ENCODE measurements around the gene NELFB.
"Not testable (repeated sequence)": the region's sequence is repeated elsewhere in the genome, so short reads cannot be mapped to it uniquely, and the experiment has no call there.

NELFB gene

DNA sequence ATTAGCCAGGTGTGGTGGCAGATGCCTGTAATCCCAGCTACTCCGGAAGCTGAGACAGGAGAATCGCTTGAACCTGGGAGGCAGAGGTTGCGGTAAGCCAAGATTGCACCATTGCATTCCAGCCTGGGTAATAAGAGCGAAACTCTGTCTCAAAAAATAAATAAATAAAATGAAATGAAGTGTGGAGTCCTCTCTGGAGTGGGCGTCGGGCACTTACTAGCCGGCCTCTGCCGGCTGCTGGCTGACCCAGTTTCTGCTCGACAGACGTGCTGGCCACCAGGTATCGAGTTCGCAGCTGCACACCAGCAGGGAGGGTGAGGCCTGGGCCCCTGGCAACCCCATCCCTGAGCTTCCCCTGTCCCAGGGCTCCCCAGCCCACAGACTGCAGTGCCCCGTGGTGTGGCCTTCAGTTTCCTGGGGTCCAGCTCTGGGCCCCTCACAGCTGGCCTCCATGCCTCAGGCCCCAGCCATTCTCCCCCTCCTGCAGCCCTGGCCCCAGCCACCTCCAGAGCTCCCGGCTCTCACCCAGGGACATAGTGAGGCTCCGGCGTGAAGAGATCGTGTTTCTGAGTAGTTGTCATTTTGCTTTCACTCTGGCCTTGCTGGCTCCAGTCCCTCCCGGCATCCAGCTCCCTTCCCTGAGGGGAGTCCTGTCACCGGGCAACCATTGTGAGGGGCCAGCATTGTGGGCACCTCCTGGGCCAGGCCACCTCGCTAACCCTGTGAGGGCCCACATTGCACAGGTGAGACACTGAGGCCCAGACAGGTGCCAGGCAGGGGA lies 7.8 kb upstream of the NELFB start:
- no peak for DNase-seq (ENCODE audit: low read depth)

DNA sequence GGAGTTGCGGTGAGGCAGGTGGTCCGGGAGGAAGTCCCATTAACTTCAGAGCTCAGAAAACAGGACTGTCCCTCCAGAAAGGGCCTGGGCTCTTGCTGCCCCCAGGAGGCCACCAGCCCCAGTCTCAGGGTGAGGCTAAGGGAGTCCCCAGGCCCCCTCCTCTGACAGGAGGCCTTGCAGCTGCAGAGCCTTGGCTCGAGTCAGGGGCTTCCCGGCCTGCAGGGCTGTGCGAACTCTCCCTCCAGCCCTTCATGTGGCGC lies 7.3 kb upstream of the NELFB start:
- no peak for DNase-seq (ENCODE audit: low read depth)

DNA sequence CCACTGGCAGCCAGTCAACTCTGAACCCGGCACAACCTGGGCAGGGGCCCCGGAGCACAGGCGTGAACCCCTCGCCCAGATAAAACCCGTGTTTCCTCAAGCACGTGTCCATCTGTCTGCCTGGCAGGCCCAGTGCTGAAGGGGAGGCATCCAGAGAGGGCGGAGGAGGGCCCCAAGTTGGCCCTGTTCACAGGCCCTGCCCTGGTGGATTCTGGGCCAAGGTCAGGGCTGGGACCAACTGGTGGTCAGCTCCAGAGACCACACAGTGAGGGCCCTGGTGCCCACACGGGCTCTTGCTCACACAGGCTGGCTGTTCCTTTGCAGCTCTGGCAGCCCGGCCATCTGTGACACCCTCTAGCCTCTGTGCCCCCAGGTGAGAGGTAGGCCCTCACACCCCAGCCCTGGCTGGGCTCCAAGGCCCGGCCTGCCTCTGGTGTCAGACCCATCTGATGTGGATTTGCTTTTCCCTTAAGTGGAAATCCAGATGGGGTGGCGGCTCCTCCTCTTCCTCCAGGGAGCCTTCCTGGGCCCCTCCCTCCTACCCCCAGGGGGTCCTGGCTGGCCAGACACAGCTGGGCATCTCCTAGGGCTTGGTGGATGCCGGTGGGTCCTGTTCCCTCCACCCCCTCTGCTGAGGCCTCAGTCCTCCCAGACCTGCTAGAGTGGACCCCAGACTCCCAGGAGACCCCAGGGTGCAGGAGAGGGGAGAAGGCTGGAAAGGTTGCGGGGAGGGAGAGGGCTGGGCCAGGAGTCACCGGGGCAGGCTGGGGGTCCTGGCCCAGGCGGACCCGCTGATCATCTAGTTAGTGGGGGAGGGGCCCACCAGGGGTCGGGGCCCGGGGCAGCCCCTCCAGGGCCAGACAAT lies 4.6 kb upstream of the NELFB start:
- no peak for DNase-seq (ENCODE audit: low read depth)

DNA sequence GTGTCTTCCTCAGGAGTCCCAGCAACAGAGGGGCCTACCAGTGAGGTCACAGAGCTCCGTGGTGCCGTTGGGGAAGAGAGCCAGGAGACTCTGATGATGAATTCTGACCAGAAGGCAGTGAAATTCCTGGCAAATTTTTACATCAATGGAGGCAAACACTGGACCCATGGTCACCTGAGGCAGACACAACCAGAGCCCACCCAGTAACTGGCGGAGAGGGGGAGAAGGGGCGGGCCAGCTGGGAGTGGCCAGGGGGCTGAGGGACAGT lies 4.0 kb upstream of the NELFB start, which contains the start of gene STPG3:
Gene STPG3 (plus strand): TSS at position 93 of the 268 bp plus-strand sequence. CDS start 1 bp downstream, at position 94.
- no peak for DNase-seq (ENCODE audit: low read depth)

DNA sequence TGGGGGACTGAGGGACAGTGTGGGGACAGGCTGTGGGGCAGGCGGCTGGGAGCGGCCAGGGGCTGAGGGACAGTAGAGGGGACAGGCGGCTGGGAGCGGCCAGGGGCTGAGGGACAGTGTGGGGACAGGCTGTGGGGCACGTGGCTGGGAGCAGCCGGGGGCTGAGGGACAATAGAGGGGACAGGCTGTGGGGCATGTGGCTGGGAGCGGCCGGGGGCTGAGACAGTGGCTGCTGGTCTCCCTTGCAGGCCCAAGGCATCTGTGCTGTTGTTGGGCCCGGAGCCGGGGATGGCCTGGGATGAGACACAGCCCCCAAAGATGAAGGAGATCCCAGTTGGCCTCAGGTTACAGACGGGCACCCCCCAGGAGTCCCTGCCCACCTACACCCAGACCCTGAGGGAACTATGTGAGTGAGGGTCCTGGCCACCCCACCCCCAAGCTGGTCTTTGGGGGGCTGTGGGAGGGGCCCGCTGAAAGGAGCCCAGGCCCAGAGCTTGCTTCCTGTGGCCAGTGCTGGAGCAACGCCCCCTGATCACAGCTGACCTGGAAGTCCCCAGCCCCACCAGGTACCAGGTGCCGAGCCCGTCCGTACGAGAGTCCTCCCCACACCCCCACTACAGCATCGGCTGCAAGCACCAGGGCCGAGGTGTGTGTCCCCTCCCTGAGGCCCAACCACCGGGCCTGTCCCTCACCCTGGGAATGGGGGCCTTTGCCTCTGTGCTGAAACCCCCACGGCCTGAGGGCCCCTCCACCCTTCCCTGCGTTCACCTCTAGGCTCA lies 3.4 kb upstream of the NELFB start:
- DNase-seq (ENCODE audit: low read depth), result no peak

DNA sequence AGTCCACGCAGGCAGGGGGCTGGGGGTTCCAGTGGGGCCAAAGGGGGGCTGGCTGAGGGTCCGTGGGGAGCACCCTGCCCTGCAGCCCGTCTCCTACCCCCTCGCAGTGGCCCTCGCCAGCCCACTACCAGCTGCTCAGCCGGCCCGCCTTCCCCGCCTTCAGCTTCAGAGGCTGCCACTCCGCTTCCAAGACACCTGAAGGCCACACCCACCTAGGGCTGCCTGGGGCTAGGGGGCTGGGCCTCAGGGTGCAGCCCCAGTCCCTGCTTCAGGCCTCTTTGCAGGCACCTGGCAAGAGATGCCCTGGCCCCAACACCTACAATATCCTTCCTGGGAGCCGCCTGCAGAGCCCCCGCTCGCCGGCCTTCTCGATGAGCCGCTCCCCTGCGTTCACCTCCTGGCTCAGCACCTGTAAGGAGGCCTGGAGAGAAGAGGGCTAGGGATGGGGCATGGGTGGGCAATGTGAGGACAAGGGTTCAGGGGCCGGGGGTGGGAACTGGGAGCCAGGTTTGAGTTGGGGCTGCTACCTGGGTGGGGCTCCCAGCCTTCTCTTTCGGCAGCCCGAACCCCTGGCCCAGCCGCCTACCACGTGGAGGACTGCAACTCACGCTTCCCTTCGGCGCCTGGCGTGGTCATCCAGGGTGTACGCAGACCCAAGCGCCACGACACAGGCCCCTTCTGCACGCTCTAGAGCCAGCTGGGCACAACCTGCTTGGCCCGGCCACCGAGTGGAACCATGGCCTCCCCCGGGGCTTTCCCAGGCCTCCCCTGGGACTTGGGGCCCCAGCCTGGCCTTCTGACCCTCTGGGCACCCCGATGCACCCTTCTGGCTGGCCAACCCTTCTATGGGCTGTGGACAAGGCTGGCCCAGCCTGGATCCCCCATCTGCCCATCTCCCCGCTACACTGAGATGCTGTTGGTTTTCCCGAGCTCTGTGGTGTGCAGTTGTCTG lies 2.3 kb upstream of the NELFB start:
- DNase-seq (ENCODE audit: low read depth), result no peak

DNA sequence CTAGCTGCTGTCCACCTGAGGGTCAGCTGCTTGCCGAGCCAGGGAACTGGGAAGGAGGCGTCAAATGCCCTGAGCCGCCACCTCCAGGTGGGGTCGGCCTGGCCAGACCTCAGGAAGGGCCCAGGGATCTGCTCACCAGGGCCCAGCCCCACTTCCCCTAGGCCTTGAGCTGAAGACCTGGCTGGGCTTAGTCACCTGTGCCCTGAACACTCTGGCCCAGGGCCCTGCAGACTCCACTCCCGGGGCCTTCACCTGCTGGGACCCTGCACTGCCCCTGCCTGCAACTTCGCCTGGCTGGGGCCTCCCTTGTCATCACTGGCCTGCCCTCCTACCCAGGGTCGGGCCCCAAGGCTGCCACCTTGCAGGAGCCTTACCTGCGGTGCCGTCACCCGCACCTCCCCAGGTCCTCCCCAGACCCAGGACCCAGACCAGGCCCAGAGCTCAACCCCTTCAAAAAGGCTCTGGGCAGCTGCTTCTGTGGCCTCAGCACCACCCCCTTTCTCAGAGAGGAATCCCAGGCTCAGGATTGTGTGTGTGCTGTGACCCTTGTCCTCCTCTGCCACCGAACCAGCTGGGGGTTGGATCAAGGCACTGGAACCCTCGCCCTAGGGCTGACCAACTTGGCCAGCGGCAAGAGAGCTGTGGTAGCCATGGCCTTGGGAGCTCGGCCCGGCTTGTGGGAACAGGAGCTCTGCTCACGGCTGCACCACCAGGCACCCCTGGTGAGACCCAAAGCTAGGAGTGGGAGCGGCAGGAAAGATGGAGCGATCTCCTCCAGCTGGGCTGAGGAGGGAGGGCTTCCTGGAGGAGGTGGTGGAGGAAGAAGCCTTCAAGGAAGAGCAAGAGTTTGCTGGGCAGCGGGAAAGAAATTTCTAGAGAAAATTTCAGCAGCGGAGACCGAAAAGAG lies 1.2 kb upstream of the NELFB start:
- no peak for DNase-seq (ENCODE audit: low read depth)

DNA sequence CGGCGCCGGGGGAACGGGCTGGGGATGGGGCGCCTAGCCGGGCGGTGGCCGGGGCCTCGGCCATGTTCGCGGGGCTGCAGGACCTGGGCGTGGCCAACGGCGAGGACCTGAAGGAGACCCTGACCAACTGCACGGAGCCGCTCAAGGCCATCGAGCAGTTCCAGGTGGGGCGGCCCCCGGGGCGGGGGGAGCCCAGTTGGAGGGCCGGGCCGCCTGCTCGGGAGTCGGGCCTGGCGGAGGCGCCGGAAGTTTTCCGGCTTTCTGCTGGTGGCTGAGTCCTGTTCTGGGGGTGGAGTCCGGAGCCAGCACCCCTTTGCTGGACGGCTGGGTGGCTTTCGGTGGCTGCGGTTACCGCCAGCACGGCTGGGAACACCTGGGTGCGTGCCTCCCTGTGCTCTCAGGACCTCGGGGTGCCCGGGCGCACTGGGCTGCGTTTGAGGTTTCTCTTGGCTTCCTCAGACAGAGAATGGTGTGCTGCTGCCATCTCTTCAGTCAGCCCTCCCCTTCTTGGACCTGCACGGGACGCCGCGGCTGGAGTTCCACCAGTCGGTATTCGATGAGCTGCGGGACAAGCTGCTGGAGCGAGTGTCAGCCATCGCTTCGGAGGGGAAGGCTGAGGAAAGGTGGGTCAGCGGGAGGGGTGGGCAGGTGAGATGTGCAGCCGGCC lies 454 bp downstream of the NELFB start:
- no peak for DNase-seq (ENCODE audit: low read depth)

DNA sequence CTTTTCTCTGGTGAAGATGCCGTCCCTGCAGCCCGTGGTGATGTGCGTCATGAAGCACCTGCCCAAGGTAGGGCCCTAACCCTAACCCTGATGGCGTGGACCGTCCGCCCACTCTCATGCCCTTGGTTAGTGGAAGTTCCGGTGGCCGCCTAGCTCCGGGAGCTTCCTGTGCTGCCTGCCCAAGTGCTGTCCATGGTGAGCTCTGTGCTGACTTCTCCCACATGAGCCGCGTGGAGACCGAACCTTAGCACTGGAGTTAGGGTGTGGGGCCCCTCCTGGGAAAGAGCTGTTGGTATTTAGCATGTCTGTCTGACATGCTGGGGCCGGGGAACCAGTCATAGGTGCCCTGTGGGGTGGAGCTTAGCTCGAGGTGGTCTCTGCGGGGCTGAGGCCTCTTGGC lies 1.2 kb downstream of the NELFB start:
- no peak for DNase-seq (ENCODE audit: low read depth)

DNA sequence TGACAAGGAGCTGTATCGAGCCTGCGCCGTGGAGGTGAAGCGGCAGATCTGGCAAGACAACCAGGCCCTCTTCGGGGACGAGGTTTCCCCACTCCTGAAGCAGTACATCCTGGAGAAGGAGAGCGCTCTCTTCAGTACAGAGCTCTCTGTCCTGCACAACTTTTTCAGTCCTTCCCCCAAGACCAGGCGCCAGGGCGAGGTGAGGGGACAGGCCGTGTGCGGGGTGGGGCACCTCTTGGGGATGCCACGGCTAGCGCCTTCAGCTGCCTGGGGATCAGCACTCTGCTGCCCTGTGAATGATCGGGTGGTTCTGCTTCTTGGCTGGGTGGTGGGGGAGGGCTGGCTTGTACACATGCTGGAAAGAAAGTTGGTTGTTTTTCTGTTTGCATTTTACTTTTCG lies 1.7 kb downstream of the NELFB start:
- DNase-seq (ENCODE audit: low read depth), result no peak

DNA sequence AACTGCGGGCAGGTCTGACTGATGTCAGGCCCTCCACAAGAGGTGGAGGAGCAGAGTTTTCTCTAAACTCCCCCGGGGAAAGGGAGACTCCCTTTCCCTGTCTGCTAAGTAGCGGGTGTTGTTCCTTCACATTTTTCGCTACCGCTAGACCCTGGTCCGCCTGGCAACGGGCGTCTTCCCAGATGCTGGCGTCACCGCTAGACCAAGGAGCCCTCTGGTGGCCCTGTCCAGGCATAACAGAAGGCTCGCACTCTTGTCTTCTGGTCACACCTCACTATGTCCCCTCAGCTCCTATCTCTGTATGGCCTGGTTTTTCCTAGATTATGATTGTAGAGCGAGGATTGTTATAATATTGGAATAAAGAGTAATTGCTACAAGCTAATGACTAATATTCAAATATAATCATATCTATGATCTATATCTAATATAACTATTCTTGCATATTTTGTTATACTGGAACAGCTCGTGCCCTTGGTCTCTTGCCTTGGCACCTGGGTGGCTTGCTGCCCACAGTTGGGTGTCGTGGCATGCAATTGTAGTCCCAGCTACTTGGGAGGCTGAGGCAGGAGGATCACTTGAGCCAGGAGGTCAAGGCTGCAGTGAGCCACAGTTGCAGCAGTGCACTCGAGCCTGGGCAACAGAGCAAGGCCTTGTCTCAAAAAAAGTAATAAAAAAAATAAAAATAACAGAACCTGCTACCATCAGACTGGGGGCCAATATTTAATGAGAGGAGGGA lies 7.2 kb downstream of the NELFB start:
- not testable (repeated sequence) for DNase-seq (ENCODE audit: low read depth)

DNA sequence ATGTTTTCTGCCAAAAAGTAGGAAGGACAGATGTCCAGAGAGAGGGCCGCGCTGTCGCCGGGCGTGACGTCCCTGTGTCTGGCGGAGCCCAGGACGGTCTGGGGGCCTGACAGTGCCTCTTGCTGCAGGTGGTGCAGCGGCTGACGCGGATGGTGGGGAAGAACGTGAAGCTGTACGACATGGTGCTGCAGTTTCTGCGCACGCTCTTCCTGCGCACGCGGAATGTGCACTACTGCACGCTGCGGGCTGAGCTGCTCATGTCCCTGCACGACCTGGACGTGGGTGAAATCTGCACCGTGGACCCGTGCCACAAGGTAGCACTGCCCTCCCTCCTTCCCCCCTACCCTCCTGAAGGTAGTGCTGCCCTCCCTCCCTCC lies 7.8 kb downstream of the NELFB start:
- no peak for DNase-seq (ENCODE audit: low read depth)

DNA sequence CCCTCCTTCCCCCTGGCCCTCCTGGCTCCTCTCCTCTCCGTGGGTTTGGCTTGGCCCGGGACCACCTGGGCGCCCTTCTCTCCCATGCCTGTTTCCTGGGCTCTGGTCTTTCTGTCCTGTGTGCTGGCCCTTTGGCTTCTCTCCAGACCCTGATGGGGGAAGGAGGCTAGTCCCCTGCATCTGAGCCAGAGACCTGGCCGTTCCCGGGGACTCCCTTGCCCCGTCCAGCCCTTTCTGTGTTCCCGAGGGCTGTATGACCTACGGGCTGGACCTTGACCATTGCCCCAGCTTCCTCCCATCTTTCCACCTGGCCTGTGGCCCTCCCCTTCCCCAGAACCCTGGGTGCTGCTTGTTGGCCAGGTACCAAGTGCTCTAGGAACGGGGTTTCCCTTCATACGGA lies 8.4 kb downstream of the NELFB start:
- DNase-seq (ENCODE audit: low read depth), result no peak

DNA sequence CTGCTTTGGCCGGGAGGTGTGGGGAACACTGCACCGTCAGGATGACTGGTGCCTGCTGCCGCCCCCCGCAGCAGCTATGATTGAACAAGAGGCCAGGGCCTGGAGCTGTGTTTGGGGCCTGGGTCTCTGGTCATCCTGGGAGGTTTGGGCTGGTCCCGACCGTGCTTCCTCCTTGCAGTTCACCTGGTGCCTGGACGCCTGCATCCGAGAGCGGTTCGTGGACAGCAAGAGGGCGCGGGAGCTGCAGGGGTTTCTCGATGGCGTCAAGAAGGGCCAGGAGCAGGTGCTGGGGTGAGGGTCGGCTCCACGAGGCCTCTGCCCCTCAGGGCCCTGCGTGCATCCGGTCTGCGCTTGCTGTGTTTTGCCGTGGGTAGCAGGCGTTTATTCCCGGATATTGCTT lies 8.9 kb downstream of the NELFB start:
- DNase-seq (ENCODE audit: low read depth), result no peak

DNA sequence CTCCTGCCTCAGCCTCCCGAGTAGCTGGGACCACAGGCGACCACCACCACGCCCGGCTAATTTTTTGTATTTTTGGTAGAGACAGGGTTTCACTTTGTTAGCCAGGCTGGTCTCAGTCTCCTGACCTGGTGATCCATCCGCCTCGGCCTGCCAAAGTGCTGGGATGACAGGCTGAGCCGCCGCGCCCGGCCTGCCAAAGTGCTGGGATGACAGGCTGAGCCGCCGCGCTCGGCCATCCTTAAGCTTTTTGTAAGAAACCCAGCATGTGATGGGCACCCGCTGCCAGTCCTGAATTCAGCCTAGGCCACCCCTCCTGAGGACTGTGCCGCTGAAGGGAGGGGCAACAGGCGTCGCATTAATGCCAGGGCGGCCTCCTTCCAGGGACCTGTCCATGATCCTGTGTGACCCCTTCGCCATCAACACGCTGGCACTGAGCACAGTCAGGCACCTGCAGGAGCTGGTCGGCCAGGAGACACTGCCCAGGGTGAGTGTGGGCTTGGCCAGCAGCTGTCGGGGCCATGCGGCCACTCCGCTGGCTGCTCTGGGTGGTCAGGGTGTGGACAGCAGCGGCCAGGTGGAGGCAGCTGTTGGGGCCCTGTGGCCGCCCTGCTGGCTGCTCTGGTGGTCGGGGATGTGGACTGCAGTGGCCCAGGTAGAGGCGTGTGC lies 10.5 kb downstream of the NELFB start:
- DNase-seq (ENCODE audit: low read depth), result no peak

DNA sequence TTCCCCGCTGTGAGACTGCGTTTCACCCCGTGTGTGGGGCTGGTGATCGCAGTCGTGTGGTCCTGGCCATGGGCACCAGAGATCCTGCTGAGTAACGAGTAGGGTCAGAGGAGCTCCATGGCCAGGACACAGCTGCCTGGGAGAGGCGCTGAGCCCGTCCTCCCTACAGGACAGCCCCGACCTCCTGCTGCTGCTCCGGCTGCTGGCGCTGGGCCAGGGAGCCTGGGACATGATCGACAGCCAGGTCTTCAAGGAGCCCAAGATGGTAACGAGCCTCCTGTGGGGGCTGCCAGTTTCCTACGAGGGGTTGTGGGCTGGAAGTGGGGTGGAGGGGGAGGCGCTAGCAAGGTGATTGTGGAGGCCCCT lies 11.0 kb downstream of the NELFB start:
- no peak for DNase-seq (ENCODE audit: low read depth)

DNA sequence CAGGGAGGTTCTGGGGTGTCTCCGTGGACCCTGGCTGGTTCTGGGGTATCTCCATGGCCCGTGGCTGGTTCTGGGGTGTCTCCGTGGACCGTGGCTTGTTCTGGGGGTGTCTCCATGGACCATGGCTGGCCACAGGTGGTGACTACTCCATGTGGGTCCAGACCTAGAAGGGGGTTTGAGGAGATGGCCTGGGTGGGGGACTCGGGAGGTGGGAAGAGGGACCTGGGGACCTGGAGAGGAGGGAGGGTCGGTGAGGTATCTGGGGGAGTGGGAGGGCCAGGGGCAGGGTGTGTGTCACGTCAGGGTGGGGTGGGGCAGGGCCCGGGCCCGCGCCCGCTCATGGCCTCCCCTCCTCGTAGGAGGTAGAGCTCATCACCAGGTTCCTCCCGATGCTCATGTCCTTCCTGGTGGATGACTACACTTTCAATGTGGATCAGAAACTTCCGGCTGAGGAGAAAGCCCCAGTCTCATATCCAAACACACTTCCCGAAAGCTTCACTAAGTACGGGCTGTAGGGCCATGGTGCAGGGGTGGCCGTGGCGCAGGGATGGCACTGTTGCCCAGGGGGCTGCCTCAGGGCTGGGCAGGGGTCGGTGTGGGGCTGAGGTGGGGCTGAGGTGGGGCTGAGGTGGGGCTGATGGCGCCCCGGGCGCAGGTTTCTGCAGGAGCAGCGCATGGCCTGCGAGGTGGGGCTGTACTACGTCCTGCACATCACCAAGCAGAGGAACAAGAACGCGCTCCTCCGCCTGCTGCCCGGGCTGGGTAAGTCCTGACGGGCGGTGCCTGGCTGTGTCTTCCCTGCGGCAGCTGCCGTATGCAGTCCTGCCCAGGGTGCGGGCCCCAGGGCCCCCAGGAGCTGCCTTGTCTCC lies 11.7 kb downstream of the NELFB start:
- DNase-seq (ENCODE audit: low read depth), result no peak

DNA sequence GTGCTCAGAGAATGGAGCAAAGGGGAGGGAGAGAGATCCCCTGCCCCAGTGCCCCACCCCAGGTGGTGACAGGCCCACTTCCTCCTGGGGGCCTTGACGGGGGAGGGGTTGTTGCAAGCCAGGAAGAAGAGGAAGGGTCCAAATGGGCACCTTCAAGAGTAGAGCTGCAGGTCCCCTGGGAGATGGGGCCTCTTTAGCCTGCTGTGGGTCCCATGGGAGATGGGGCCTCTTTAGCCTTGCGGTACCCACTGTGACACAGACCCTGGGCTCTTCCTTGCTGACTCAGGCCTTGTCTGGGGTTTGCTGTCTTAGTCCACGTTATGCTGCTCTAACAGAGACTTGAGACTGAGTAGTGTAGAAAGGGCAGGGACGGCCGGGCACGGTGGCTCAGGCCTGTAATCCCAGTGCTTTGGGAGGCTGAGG lies 12.8 kb downstream of the NELFB start:
- no peak for DNase-seq (ENCODE audit: low read depth)

Measured in activated T-cell treated with anti-CD3 and anti-CD28 coated beads for 48 hours (primary cell).